Liver (tissue), 9 donors: ENCODE measurements around the gene FAM72C. TPM values are rescaled to one million over a fixed set of nuclear protein-coding genes. Genes with fewer than 3 reads are reported as not detected.
"Not testable (repeated sequence)": the region's sequence is repeated elsewhere in the genome, so short reads cannot be mapped to it uniquely, and the experiment has no call there.

ENCODE experiments used
- DNase-seq: peaks from one replicate; pipeline ENCODE4 v3.0.0-alpha.2; 2017; ENCODE audit warnings: low spot score
- H3K27ac ChIP-seq, 2 donors: one replicate each; pipeline ENCODE4 v1.7.0; 2013; ENCODE audit warnings: inconsistent platforms in 2 of 2, low read length in 2 of 2, control low read depth in 1 of 2, low read depth in 1 of 2, mild to moderate bottlenecking in 1 of 2
- H3K27me3 ChIP-seq, 4 donors: one replicate each; pipeline versions ENCODE4 v1.6.1 to v1.7.0; 2013; ENCODE audit warnings: low read length in 3 of 4, inconsistent platforms in 1 of 4, mild to moderate bottlenecking in 1 of 4, moderate library complexity in 1 of 4; ENCODE audit not compliant: control insufficient read depth in 4 of 4, insufficient read depth in 4 of 4
- H3K36me3 ChIP-seq, 4 donors: one replicate each; pipeline versions ENCODE4 v1.6.1 to v1.7.0; 2013; ENCODE audit warnings: low read length in 3 of 4, mild to moderate bottlenecking in 3 of 4, low read depth in 1 of 4, moderate library complexity in 1 of 4; ENCODE audit not compliant: control insufficient read depth in 4 of 4, insufficient read depth in 3 of 4
- H3K4me1 ChIP-seq, 4 donors: one replicate each; pipeline versions ENCODE4 v1.6.1 to v1.7.0; 2013; ENCODE audit warnings: low read length in 3 of 4, mild to moderate bottlenecking in 3 of 4, moderate library complexity in 1 of 4; ENCODE audit not compliant: control insufficient read depth in 4 of 4, insufficient read depth in 4 of 4
- H3K4me3 ChIP-seq, 3 donors: one replicate each; pipeline versions ENCODE4 v1.6.1 to v1.7.0; 2013; ENCODE audit warnings: low read length in 3 of 3, control low read depth in 1 of 3, low read depth in 1 of 3, mild to moderate bottlenecking in 1 of 3
- H3K9ac ChIP-seq, 2 donors: one replicate each; pipeline ENCODE4 v1.7.0; 2013; ENCODE audit warnings: low read length in 2 of 2, mild to moderate bottlenecking in 2 of 2, moderate library complexity in 2 of 2, control low read depth in 1 of 2, low read depth in 1 of 2
- H3K9me3 ChIP-seq, 4 donors: one replicate each; pipeline versions ENCODE4 v1.6.1 to v1.7.0; 2013; ENCODE audit warnings: low read length in 3 of 4; ENCODE audit not compliant: control insufficient read depth in 4 of 4
- WGBS: extraction: QIAGEN DNeasy Blood & Tissue Kit; methylation state at CpG from one replicate; pipeline ENCODE4 v1.1.7; 2013; 5-methylcytosine and 5-hydroxymethylcytosine counted together
- polyA plus RNA-seq, 2 donors: library from polyadenylated mRNA; stranded (reverse) in 1 of 2; unstranded in 1 of 2; fragments of 200-250 nt in 1 of 2; fragments of >200 nt in 1 of 2; fragmentation: Nextera tagmentation in 1 of 2; extraction: Ambion mirVana in 1 of 2; gene quantifications; one replicate each; pipeline versions ENCODE4 v1.2.1 to v1.2.3, GENCODE V29; 2013 to 2015
- total RNA-seq, 2 donors: library from RNA; depleted of rRNA; stranded (reverse); fragments of >200 nt; gene quantifications; one replicate each; pipeline ENCODE4 v1.2.3, GENCODE V29; 2014
- donor health status: healthy.
- donor health status: healthy.
- donor health status: healthy.
- donor health status: healthy.
- donor health status: healthy.

Gene FAM72C
- total and polyA plus RNA-seq, 4 donors: 0.13 to 12.2 (median 0.32) TPM; not detected in 1

GRCh38 chr1:144004259-144004658 lies 32.5 kb upstream of the FAM72C start:
- not testable (repeated sequence) for H3K27ac ChIP-seq, H3K36me3 ChIP-seq, H3K9ac ChIP-seq, H3K9me3 ChIP-seq, H3K4me3 ChIP-seq, DNase-seq, H3K27me3 ChIP-seq, H3K4me1 ChIP-seq
- no CpG with 5 or more reads among the region's 1 CpG for WGBS

- not testable (repeated sequence) for H3K9me3 ChIP-seq, H3K27ac ChIP-seq, H3K9ac ChIP-seq, H3K4me1 ChIP-seq, DNase-seq, H3K36me3 ChIP-seq, H3K4me3 ChIP-seq, H3K27me3 ChIP-seq
- WGBS: no CpG with 5 or more reads among the region's 2 CpGs
Observed at GRCh38 chr1:144003306-144004029, 31.7 kb upstream of the FAM72C start.

DNA sequence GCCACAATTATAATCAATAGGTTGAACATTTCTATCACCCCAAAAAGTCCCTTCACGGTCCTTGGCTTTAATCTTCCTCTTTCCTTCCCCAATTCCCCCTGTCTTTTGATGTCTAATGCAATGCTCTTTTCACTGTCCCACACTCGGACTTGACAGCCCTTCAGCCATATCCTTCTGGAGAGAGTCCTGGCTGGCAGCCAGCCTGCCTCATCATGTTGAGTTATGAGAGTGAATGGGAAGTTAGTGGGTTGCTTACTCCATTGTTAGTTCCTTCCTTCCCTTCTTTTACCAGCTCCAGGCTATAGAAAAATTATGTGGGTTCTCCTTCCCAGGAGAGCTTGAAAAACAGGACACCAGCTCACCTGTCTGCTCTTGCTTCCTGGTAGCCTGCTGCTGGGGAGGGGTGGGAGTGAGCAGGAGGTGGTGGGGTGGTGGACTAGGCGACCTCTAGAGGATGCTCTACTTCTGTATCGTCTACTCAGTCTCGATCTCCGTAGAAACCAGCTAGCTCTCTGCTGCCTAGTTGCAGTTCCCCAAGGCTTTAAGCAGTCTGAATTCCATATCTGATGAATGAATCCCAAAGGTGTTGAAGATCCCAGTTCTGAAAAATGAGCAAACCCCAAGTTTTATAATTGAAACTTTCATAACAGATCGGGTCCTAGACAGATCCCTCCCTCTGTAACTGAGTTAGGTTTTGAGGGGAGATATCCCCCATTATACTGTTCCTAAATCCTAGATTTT lies 30.5 kb upstream of the FAM72C start:
- H3K9me3 ChIP-seq, H3K27me3 ChIP-seq, H3K36me3 ChIP-seq, H3K4me3 ChIP-seq, H3K27ac ChIP-seq, H3K4me1 ChIP-seq, H3K9ac ChIP-seq, DNase-seq: not testable (repeated sequence)
- 30% methylated on average over 4 of the region's 7 CpGs for WGBS

DNA sequence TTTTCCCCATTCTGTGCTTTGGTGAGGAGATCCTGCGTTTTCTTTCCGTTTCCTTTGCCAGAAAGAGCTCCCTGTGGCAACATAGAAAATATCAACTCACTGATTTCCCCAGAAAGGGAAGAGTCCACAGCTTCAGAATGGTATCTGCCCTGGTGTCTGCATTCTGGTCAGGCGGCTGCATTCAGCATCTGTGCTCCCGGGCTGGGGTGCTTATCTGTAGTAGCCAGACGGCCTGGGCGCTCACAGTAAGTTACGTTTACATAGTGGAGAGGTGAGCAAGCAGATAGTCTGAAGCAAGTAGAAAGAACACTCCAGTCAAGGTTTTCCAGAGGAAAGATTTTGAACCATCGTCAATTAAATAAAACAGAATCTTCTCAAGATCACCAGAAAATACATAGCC lies 29.3 kb upstream of the FAM72C start:
- not testable (repeated sequence) for H3K27ac ChIP-seq, H3K9ac ChIP-seq, DNase-seq, H3K36me3 ChIP-seq, H3K9me3 ChIP-seq, H3K27me3 ChIP-seq, H3K4me1 ChIP-seq, H3K4me3 ChIP-seq
- WGBS: no CpG with 5 or more reads among the region's 8 CpGs

DNA sequence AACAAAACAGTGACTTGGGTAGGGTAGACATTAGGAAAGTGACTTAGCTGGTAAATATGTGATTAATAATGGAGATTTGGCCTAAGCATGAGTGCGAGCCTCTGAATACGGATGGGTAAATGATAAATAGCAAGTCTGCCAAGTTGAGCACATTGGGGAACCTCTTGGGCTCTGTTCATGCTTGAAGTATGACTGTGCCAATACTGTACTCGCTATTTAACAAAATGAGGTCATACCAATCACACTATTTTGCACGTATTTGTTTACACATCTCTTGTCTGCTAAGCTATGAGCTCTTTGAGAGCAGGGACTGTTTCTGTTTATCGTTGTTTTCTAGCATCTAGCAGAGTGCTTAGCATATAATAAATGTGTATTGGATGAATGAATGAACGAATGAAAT lies 24.2 kb upstream of the FAM72C start:
- H3K9me3 ChIP-seq, DNase-seq, H3K9ac ChIP-seq, H3K4me3 ChIP-seq, H3K36me3 ChIP-seq, H3K27ac ChIP-seq, H3K4me1 ChIP-seq, H3K27me3 ChIP-seq: not testable (repeated sequence)
- WGBS: no CpG with 5 or more reads among the region's 6 CpGs

DNA sequence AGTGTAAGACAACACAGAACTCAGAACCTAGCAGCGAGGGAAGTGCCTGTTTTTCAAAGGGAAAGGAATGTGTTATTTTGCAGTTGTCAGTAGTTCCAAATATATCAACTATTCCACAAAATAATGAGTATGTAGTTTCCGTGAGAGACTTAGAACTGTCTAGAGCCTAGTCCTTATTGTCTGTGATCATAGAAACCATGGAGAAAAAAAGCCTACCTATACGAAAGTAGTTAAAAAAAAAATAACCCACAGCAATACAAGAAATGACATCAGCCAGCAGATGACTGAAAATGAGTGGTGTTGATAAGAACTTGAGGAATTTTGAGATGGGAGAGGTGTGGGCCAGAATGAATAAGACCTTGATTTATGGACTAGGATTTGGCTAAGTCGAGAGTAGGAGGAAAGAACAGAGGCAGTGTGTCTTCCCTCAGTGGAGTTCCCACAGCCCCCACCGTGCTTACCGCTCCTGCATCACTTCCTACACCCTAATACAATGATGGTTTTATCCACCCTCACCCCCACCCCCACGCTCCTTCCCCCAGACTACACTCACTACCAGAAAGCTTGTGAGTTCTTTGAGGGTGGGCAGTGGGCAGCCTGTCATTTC lies 21.6 kb upstream of the FAM72C start:
- DNase-seq, H3K27me3 ChIP-seq, H3K4me3 ChIP-seq, H3K4me1 ChIP-seq, H3K9ac ChIP-seq, H3K36me3 ChIP-seq, H3K27ac ChIP-seq, H3K9me3 ChIP-seq: not testable (repeated sequence)
- 83% methylated on average over 1 of the region's 7 CpGs for WGBS

DNA sequence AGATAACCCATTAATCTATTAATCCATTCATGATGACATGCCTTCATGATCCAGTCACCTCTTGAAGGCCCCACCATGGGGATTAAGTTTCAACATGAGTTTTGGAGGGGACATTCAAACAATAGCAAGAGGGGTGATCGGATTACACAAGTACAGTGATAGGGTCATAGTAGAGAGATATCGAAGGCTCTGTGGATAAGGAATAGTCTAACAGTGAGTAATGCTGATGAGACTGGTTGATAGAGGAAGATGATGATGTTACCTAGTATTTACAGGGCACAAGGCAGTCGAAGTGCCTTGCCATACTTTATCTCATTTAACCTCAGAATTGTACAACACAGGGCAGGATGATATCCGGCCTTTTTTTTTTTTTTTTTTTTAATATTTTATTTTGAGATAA lies 18.9 kb upstream of the FAM72C start:
- not testable (repeated sequence) for H3K9me3 ChIP-seq, H3K36me3 ChIP-seq, DNase-seq, H3K27ac ChIP-seq, H3K9ac ChIP-seq, H3K27me3 ChIP-seq, H3K4me1 ChIP-seq, H3K4me3 ChIP-seq
- WGBS: no CpG with 5 or more reads among the region's 4 CpGs

DNA sequence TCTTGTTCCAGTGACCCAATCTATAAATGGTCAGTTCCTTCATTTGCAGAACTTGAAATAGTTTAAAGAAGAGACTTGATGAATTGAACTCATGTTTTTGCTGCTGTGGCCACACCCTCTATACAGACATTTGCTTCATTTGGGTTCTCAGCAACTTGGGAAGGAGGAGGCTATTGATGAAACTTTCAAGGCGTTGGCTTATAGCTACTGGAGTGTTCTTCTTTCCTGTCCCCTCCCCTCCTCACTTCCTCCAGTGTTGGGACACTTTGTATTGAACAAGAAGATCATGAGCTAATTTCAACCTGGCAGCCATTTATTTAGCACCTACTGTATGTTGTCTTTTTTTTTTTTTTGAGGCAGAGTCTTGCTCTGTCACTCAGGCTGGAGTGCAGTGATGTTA lies 17.9 kb upstream of the FAM72C start:
- not testable (repeated sequence) for DNase-seq, H3K36me3 ChIP-seq, H3K4me3 ChIP-seq, H3K9me3 ChIP-seq, H3K27ac ChIP-seq, H3K9ac ChIP-seq, H3K4me1 ChIP-seq, H3K27me3 ChIP-seq
- no CpG with 5 or more reads among the region's 1 CpG for WGBS
